Hindlimb muscle (tissue), 1 donor: Measurements from ENCODE around the gene CPLANE1. TPM values are rescaled to one million over a fixed set of nuclear protein-coding genes. Genes with fewer than 3 reads are reported as not detected.
"Not testable (repeated sequence)": the region's sequence is repeated elsewhere in the genome, so short reads cannot be mapped to it uniquely, and the experiment has no call there.

Experiments used
- DNase-seq: peaks from one replicate; pipeline ENCODE4 v3.0.0-alpha.2; 2013
- polyA plus RNA-seq: library from polyadenylated mRNA; unstranded; fragments of 120-200 nt; gene quantifications from one replicate; pipeline ENCODE4 v1.2.1, GENCODE V29; 2013; ENCODE audit not compliant: insufficient read length

CPLANE1 gene
- polyA plus RNA-seq, 1 donor, result 17.8 TPM

DNA sequence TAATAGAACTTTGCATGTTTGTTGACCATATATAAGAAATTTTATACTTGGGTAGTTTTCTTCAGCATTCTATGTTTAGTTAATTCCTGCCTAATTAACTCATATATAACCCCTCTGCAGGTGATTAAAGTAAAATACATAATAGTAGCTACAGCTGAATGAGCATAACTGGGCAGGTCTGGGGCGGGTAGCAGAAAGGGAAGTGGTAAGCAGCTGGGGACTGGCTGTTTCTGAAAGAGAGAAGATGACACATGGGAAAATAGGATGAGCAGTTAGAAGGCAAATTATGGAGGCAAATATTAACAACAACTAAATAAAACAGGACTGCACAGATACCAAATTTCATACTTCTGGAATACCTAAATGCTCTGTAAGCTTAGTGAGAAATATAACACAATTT lies 128.1 kb downstream of the CPLANE1 start:
- DNase-seq, result no peak

DNA sequence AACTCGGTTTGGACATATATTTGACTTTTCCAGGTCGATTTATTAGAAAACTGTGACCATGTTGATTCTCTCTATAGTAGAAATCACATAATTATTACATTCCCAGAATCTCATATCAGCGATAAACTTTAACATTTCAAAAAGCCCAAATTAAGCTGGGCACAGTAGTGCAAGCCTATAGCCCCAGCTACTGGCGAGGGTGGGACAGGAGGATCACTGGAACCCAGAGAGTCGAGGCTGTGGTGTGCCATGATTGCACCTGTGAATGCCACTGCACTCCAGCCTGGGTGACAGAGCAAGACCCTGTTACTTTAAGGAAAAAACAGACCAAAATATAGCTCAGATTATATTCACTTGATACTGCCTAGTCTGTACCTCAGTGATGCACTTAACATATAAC lies 128.9 kb downstream of the CPLANE1 start:
- no peak for DNase-seq

DNA sequence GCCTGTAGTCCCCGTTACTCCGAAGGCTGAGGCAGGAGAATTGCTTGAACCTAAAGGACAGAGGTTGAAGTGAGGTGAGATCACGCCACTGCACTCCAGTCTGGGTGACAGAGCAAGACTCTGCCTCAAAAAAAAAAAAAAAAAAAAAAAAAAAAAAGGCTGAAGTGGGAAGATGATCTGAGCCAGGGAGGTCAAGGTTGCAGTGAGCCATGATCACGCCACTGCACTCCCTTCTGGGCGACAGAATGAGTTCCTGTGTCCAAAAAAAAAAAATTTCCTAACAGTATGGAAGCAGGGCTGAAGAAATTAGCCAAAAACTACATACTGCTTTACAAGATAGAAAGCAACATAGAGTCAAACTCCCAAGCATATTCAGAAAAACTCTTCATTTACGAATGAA lies 132.8 kb downstream of the CPLANE1 start:
- no peak for DNase-seq

- no peak for DNase-seq
Measured at GRCh38 chr5:37112383-37112991, 136.7 kb downstream of the CPLANE1 start.

DNA sequence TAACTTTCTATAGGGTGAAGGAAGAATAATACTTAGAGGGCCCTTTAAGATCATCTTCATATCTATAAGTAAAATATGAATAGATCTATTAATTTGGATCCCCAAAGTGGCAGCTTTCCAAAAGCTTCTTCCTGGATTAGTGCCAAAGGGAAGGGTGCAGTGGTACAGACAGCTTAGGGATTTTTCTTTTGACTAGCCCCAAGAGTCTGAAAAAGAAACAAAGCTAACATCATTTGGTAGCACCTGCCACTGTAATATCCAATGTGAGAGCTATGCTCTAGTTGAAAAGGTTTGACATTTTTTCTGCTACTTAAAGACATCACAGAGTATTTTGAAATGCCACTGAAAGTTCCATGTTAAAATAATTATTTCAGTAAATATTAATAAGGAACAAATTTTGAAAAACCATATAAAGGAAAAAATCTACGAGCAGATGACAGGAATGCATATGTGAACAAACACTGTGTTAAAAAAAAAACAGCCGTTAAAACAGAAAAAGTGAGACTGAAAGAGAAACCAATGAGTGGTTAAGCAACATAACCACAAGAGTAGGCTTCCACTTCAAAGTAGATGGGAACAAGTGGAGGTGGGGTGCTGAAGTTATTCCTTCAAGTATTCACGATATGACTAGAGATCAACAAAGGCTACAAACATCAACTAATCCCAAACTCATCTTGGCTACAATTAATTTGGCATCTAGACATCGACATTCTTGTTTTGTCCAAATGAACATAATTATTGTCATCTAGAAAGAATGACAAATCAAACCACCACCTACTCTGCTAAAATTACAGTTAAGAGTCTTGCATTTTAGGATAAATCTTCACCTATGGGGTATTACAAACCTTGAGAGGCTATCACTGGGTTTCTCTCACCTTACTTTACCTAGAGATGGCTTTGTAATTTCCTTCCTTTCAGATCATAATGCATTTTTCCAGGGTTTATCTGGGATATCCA lies 137.5 kb downstream of the CPLANE1 start:
- no peak for DNase-seq

GRCh38 chr5:37110135-37110534 lies 139.0 kb downstream of the CPLANE1 start:
- no peak for DNase-seq

- DNase-seq, result no peak
Measured at GRCh38 chr5:37109338-37109737, 139.8 kb downstream of the CPLANE1 start.

DNA sequence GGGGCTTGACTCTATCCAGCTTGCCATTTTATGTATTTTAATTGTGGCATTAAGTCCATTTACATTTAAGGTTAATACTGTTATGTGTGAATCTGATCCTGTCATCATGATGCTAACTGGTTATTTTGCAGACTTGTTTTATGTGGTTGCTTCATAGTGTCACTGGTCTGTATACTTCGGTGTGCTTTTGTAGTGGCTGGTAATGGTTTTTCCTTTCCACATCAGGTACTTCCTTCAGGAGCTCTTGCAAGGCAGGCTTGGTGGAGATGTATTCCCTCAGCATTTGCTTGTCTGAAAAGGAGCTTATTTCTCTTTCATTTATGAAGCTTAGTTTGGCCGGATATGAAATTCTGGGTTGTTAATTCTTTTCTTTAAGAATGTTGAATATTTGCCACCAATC lies 145.9 kb downstream of the CPLANE1 start:
- no peak for DNase-seq

DNA sequence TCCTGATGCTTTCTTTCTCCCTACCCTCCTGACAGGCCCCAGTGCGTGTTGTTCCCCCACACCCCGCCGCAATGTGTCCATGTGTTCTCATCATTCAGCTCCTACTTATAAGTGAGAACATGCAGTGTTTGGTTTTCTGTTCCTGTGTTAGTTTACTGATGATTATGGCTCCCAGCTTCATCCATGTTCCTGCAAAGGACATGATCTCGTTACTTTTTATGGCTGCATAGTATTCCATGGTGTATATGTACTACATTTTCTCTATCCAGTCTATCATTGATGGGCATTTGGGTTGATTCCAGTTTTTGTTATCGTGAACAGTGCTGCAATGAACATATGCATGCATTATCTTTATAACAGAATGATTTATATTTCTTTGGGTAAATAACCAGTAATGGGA lies 149.9 kb downstream of the CPLANE1 start:
- not testable (repeated sequence) for DNase-seq

GRCh38 chr5:37093795-37094194 lies 155.4 kb downstream of the CPLANE1 start:
- DNase-seq, result not testable (repeated sequence)

DNA sequence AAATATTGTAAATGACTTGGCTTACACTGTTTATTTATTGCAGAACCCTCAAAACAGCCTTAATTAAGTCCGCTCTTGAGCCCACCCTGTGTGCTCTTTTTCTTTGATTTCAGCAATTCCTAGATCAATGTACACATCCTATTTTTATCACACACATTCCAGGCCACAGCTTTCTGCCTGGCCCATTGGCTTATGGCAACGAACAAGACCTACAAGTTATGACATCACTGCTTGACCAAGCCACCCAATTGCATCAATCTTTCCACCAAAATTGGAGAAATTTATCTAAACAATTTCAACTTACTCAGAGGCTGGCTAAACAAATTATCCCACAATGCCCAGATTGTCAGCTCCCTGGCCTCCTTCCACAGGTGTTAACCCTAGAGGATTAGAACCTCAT lies 158.4 kb downstream of the CPLANE1 start:
- no peak for DNase-seq

GRCh38 chr5:37090123-37090726 lies 159.0 kb downstream of the CPLANE1 start:
- DNase-seq, result no peak

- DNase-seq, result no peak
Measured at GRCh38 chr5:37088009-37088408, 161.2 kb downstream of the CPLANE1 start.

DNA sequence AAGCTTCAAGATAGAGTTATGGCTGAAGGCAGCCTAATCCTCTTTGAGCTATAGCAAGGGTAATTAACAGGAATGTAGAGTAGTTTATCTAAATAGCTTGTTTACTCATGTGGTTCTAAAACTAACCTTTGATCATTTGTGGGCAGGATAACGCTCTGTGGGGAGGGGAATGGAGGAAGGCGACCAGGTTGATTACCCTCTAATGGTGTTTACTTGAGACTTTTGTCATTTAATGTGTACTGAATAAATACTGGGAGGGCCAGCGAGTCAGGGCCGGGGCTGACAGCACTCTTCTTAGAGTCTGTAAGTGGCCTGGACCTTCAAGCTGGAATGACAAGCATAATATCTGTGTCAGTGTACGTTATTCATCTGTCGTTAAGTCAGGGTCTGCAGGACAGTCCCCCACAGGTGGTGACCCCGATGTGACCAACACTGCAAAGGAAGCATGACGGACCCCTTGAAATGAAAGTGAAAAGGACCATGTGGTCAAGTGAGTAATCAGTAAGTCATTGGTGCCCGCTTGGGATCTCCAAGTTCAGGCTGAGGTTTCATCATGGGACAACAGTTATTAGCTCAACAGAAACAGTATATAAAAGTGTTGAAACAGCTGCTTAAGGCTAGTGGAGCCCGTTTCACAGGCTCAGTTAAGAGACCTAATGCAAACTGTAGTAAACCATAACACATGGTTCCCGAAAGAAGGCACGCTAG lies 162.6 kb downstream of the CPLANE1 start:
- DNase-seq, result no peak

DNA sequence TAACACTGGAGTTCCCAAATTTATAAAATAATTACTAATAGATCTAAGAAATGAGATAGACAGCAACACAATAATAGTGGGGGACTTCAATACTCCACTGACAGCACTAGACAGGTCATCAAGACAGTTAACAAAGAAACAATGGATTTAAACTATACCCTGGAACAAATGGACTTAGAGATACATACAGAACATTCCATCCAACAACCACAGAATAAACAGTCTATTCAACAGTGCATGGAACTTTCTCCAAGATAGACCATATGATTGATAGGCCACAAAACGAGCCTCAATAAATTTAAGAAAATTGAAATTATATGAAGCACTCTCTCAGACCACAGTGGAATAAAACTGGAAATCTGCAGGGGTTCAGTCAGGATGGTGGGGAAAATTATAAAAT lies 163.2 kb downstream of the CPLANE1 start:
- not testable (repeated sequence) for DNase-seq

GRCh38 chr5:37082977-37083376 lies 166.2 kb downstream of the CPLANE1 start:
- not testable (repeated sequence) for DNase-seq

DNA sequence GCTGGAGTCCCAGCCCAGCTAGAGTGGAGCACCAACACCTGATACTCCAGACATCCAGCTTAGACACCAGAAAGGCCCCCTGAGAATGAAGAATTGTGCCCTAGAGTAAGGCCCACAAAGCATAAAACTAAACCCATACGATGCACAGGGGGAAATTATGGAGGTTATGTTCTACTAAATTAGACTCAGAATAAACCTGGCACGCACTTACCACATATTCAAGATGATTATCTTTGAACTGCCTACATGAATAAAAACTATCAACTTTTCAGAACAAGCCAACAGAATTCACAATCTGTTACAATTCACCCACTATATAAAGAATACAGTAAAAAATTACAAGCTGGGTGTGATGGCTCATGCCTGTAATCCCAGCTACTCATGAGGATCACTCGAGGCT lies 168.5 kb downstream of the CPLANE1 start:
- no peak for DNase-seq

- DNase-seq, result no peak
Measured at GRCh38 chr5:37077146-37077545, 172.0 kb downstream of the CPLANE1 start.

GRCh38 chr5:37075399-37075950 lies 173.7 kb downstream of the CPLANE1 start:
- DNase-seq, result no peak

DNA sequence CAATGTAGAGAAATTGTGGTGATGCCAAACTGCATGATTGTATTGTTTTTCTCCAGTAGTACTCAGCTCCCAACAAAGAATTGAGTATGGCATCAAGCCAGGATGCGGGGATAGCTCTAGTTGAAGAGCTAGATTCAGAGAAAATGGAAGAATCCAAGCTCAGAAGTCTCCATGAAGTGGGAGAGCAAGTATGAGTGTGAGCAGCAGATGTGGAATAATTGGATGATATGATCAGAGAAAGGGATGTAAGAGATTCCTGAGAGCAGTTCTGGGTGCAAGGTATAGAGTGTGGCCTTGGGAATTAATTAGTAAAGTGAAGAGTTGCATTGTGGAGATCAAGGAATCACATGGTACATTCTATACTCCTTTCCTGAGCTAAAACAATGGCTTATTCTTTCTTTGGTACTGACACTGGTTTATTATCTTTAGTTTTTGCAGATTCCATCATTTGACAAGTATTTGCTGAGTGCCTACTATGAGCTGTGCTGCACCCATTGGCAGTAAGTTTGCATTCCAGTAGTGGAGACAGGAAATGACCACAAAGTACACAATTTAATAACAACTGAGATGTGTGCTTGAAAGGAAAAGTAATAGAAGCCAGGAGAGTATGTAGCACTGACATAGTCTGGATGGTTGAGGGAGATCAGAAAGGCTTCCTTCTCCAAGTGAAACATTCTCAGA lies 177.1 kb downstream of the CPLANE1 start:
- no peak for DNase-seq

DNA sequence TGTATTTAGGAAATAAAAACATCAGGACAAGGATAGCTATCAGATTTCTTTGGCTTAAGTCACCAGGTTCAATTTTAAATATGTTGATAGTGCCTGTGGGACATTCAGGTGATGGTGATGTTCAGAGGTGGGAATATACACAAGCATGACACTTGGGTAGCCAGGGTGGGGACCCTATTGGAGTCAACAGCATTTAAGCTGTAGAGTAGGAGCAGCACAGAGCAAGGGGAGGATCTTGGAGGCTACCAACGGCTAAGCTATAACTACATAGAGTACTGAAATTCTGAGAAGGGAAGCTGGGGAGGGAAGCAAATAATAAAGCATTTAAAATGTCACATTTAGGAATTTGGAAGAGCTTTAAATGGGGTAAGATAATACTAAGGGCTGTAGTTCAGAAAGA lies 177.7 kb downstream of the CPLANE1 start:
- DNase-seq, result no peak

- DNase-seq, result no peak
Measured at GRCh38 chr5:37064442-37064841, 184.7 kb downstream of the CPLANE1 start.
